Measurements from ENCODE around the gene LSAMP. TPM values are rescaled to one million over a fixed set of nuclear protein-coding genes. Genes with fewer than 3 reads are reported as not detected.

The LSAMP gene
- polyA plus RNA-seq, 1 of the 3 experiments (the other 2 are of a cell fraction) = 6.6 TPM

DNA sequence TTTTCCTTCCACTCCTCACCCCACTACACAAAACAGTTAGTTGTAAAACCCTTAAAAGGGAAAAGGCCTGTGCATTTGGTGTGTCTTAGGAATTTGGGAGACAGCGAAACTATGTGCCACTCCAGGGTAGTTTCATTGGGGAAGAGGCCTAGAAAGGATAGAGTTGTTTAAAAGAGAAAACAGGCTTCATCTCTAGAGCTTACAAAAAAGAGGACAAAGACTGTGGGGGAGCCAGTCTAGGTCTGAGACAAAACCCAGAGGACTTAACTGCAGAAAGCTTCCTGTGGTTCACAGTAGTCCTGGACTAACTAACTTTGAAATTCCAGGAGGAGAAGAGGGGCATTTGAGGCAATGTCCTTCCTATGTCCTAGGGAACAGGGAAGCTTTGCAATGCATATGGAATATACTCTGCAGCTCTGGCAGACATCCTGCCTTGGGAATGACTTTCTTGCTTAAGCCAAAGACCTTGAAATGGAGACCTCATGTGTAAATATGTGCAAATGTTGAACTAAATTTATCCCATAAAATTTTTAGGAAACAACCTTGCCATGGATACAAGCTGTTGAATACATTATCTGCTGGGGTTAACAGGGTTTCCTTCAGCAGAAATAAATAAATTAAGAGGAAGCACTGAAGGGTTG, 159.4 kb downstream of the LSAMP start:
- H3K4me2 ChIP-seq = no peak overlapping the region
- H3F3A ChIP-seq (replicated peaks; ENCODE audit: insufficient read depth) = no peaks in the 10 kb centered on the region
- ChIA-PET POLR2A (no interaction called here), CTCF (no interaction called here)
- H3K27ac ChIP-seq (ENCODE audit: low read depth in 2 of 2, low read length in 1 of 2) = no peak overlapping the region
- 74% methylated on average over 1 of the region's 1 CpG for WGBS (ENCODE audit: low lambda C conversion rate)
- no peaks in the 10 kb centered on the region for H3K9me3 ChIP-seq
- H2AFZ ChIP-seq (ENCODE audit: low read depth) = no peak overlapping the region
- no peaks in the 10 kb centered on the region for H3K79me2 ChIP-seq (ENCODE audit: insufficient read depth)
- no peaks in the 10 kb centered on the region for H3K36me3 ChIP-seq (replicated peaks in 1 of 2; ENCODE audit: control insufficient read depth in 1 of 2, insufficient read depth in 2 of 2, low read length in 1 of 2)
- H4K20me1 ChIP-seq (ENCODE audit: insufficient read depth) = no peaks in the 10 kb centered on the region
- H3K9me2 ChIP-seq = no peaks in the 10 kb centered on the region
- H3K27me3 ChIP-seq (ENCODE audit: insufficient read depth) = no peaks in the 10 kb centered on the region
- TF ChIP-seq MXI1 (IDR thresholded peaks at IDR 0.05; ENCODE audit: low read depth, low read length) = no peak
- TF ChIP-seq MEF2A (IDR thresholded peaks at IDR 0.05; ENCODE audit: borderline replicate concordance, low read depth) = no peak
- TF ChIP-seq RAD21 (IDR thresholded peaks at IDR 0.05; ENCODE audit: low read length) = no peak
- TF ChIP-seq NFIC (IDR thresholded peaks at IDR 0.05; ENCODE audit: borderline replicate concordance) = no peak
- TF ChIP-seq NRF1 (IDR thresholded peaks at IDR 0.05; ENCODE audit: low read depth, low read length) = no peak
- no peak for TF ChIP-seq FOSL2 (IDR thresholded peaks at IDR 0.05; ENCODE audit: borderline replicate concordance, low read depth)
- no peak for TF ChIP-seq POLR2AphosphoS5 (IDR thresholded peaks at IDR 0.05; ENCODE audit: low read depth, low read length)
- no peak for TF ChIP-seq EP300 (IDR thresholded peaks at IDR 0.05; ENCODE audit: borderline replicate concordance in 1 of 2, low read depth in 1 of 2, low read length in 1 of 2)
- TF ChIP-seq, protein P1, sequence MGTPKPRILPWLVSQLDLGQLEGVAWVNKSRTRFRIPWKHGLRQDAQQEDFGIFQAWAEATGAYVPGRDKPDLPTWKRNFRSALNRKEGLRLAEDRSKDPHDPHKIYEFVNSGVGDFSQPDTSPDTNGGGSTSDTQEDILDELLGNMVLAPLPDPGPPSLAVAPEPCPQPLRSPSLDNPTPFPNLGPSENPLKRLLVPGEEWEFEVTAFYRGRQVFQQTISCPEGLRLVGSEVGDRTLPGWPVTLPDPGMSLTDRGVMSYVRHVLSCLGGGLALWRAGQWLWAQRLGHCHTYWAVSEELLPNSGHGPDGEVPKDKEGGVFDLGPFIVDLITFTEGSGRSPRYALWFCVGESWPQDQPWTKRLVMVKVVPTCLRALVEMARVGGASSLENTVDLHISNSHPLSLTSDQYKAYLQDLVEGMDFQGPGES (IDR thresholded peaks at IDR 0.05; ENCODE audit: low read depth, low read length) = no peak
- TF ChIP-seq, protein P2, sequence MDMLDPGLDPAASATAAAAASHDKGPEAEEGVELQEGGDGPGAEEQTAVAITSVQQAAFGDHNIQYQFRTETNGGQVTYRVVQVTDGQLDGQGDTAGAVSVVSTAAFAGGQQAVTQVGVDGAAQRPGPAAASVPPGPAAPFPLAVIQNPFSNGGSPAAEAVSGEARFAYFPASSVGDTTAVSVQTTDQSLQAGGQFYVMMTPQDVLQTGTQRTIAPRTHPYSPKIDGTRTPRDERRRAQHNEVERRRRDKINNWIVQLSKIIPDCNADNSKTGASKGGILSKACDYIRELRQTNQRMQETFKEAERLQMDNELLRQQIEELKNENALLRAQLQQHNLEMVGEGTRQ (IDR thresholded peaks at IDR 0.05; ENCODE audit: borderline replicate concordance, low read depth, low read length) = no peak
- TF ChIP-seq GABPA (IDR thresholded peaks at IDR 0.05; ENCODE audit: low read depth) = no peak
- no peak for DNase-seq
- no peaks in the 10 kb centered on the region; a peak in 1 of 4 replicates for H3K4me1 ChIP-seq (ENCODE audit: control insufficient read depth in 1 of 2, insufficient read depth in 2 of 2, low read depth in 1 of 2, low read length in 1 of 2)
- no peak overlapping the region for H3K9ac ChIP-seq
- no peak overlapping the region for H3K4me3 ChIP-seq (ENCODE audit: low read depth in 2 of 2, low read length in 1 of 2)

DNA sequence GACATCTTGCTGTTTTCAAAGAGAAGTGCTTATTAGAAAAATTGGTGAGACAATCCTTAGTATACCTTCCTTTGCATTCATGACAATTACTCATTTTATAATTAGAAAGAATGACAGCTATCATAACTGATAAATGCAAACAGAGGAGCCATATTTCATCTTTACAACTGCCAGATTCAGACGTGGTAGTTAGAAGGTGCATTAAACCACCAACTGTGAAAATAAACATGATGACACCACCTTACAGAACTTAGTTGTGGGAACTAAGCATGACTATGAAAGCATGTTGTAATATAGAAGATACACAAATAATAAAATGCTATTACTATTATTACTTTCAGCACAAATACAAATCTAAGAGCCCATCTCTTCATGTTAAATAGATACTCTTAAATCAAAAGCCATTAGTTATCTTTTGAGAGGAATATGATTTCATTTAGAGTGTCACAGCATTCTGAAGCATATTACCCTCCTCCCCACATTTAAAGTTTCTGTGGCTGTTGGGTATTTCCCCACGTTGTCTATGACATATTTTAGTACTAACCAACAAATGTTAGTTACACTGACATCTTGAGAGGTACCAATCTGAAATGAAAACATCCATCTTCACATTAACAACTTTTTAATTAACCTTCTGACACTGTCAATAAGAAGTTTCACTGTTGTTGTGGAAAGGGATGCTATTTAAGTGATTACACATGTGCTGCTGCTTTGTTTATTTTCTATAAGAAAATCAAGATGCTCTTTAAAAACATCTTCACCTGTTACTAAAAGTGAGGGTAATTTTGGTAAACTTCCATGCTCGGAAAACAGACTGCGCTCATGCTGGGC, 163.8 kb downstream of the LSAMP start:
- ChIA-PET CTCF (interaction anchor here (0.7 kb wide), 1 partner anchor 27 kb away, joined by 3 read pairs; no protein-coding TSS in a partner anchor), POLR2A (no interaction called here)
- no peak for DNase-seq

More for the DNA sequence above, 163.8 kb downstream of the LSAMP start:
- Histone ChIP-seq H3K9ac (no peak overlapping the region), H3K36me3 (replicated peaks in 1 of 2; ENCODE audit: control insufficient read depth in 1 of 2, insufficient read depth in 2 of 2, low read length in 1 of 2) (no peaks in the 10 kb centered on the region), H2AFZ (ENCODE audit: low read depth) (no peak overlapping the region), H3K27me3 (ENCODE audit: insufficient read depth) (no peaks in the 10 kb centered on the region), H3K27ac (ENCODE audit: low read depth in 2 of 2, low read length in 1 of 2) (no peak overlapping the region), H3K9me3 (no peaks in the 10 kb centered on the region), H3K79me2 (ENCODE audit: insufficient read depth) (no peaks in the 10 kb centered on the region), H4K20me1 (ENCODE audit: insufficient read depth) (no peaks in the 10 kb centered on the region), H3K9me2 (no peaks in the 10 kb centered on the region), H3F3A (replicated peaks; ENCODE audit: insufficient read depth) (no peaks in the 10 kb centered on the region), H3K4me1 (ENCODE audit: control insufficient read depth in 1 of 2, insufficient read depth in 2 of 2, low read depth in 1 of 2, low read length in 1 of 2) (peaks cover 0 to 3% of the 10 kb centered on the region in 2 experiments; a peak in 2 of 4 replicates), H3K4me2 (no peak overlapping the region), H3K4me3 (ENCODE audit: low read depth in 2 of 2, low read length in 1 of 2) (no peak overlapping the region)
- WGBS (ENCODE audit: low lambda C conversion rate) = 60% methylated on average over 4 of the region's 4 CpGs
- TF ChIP-seq, protein P3, sequence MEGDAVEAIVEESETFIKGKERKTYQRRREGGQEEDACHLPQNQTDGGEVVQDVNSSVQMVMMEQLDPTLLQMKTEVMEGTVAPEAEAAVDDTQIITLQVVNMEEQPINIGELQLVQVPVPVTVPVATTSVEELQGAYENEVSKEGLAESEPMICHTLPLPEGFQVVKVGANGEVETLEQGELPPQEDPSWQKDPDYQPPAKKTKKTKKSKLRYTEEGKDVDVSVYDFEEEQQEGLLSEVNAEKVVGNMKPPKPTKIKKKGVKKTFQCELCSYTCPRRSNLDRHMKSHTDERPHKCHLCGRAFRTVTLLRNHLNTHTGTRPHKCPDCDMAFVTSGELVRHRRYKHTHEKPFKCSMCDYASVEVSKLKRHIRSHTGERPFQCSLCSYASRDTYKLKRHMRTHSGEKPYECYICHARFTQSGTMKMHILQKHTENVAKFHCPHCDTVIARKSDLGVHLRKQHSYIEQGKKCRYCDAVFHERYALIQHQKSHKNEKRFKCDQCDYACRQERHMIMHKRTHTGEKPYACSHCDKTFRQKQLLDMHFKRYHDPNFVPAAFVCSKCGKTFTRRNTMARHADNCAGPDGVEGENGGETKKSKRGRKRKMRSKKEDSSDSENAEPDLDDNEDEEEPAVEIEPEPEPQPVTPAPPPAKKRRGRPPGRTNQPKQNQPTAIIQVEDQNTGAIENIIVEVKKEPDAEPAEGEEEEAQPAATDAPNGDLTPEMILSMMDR (IDR thresholded peaks at IDR 0.05) = no peak
- TF ChIP-seq, protein P4, sequence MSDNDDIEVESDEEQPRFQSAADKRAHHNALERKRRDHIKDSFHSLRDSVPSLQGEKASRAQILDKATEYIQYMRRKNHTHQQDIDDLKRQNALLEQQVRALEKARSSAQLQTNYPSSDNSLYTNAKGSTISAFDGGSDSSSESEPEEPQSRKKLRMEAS (IDR thresholded peaks at IDR 0.05; ENCODE audit: low read depth) = no peak
- TF ChIP-seq TAF1 (IDR thresholded peaks at IDR 0.05; ENCODE audit: borderline replicate concordance, low read depth, low read length) (no peak), EZH2phosphoT487 (IDR thresholded peaks at IDR 0.05; ENCODE audit: borderline replicate concordance, low read depth) (no peak), NRF1 (IDR thresholded peaks at IDR 0.05; ENCODE audit: low read depth, low read length) (no peak), RAD21 (IDR thresholded peaks at IDR 0.05; ENCODE audit: low read length) (no peak), TCF12 (IDR thresholded peaks at IDR 0.05) (no peak), YY1 (IDR thresholded peaks at IDR 0.05; ENCODE audit: low read depth) (no peak)

Measured in SK-N-SH (cell line).